HepG2 (cell line): Measurements from ENCODE around the gene TMEM198. TPM values are rescaled to one million over a fixed set of nuclear protein-coding genes. Genes with fewer than 3 reads are reported as not detected.
A peak's percentile ranks its signal among the peaks of the same experiment; 100 is the strongest.

Experiments used
- FOXC1 ChIP-seq: sonication (generic); formaldehyde crosslinking; IDR thresholded peaks from 2 replicates; pipeline ENCODE4 v1.8.0; 2022; ENCODE audit warnings: mild to moderate bottlenecking, missing genetic modification reagents, borderline replicate concordance
- FOXM1 ChIP-seq: sonication (generic); formaldehyde crosslinking; IDR thresholded peaks from 2 replicates; pipeline ENCODE4 v1.5.0; 2020; ENCODE audit warnings: missing genetic modification reagents
- HNRNPK ChIP-seq: fragments of 200-400 bp; formaldehyde crosslinking; IDR thresholded peaks from 2 replicates; pipeline ENCODE4 v1.6.1; 2018; ENCODE audit warnings: low read length, low read depth, moderate library complexity, mild to moderate bottlenecking; ENCODE audit not compliant: poor library complexity, severe bottlenecking
- HNRNPLL ChIP-seq: fragments of 200-400 bp; formaldehyde crosslinking; IDR thresholded peaks from 2 replicates; pipeline ENCODE4 v1.6.1; 2017; ENCODE audit warnings: mild to moderate bottlenecking, low read depth, low read length; ENCODE audit not compliant: poor library complexity, severe bottlenecking
- MED1 ChIP-seq: sonication (generic); formaldehyde crosslinking; IDR thresholded peaks from 2 replicates; pipeline ENCODE4 v1.4.0; 2020; ENCODE audit warnings: missing genetic modification reagents
- NKX3-1 ChIP-seq: sonication (generic); formaldehyde crosslinking; IDR thresholded peaks from 2 replicates; pipeline ENCODE4 v1.5.0; 2020; ENCODE audit warnings: missing genetic modification reagents
- SMAD1 ChIP-seq: sonication (generic); formaldehyde crosslinking; IDR thresholded peaks from 2 replicates; pipeline ENCODE4 v1.4.0; 2020; ENCODE audit warnings: missing genetic modification reagents, low read depth, mild to moderate bottlenecking, borderline replicate concordance
- SP4 ChIP-seq: sonication (generic); formaldehyde crosslinking; IDR thresholded peaks from 2 replicates; pipeline ENCODE4 v1.8.1; 2023; ENCODE audit warnings: mild to moderate bottlenecking, missing genetic modification reagents
- U2AF1 ChIP-seq: fragments of 200-400 bp; formaldehyde crosslinking; optimal IDR thresholded peaks from 2 replicates; pipeline ENCODE3; 2017; ENCODE audit warnings: mild to moderate bottlenecking, low read depth, low read length
- ZBTB7B ChIP-seq: sonication (generic); formaldehyde crosslinking; IDR thresholded peaks from 2 replicates; pipeline ENCODE4 v1.4.0; 2020; ENCODE audit warnings: missing genetic modification reagents
- ZNF296 ChIP-seq: sonication (generic); formaldehyde crosslinking; conservative IDR thresholded peaks from 2 replicates; pipeline ENCODE4 v1.5.0; 2020; ENCODE audit warnings: mild to moderate bottlenecking, missing genetic modification reagents
- ZNF629 ChIP-seq: sonication (generic); formaldehyde crosslinking; conservative IDR thresholded peaks from 2 replicates; pipeline ENCODE4 v1.5.0; 2020; ENCODE audit warnings: missing genetic modification reagents
- ZNF687 ChIP-seq: sonication (generic); formaldehyde crosslinking; IDR thresholded peaks from 2 replicates; pipeline ENCODE4 v1.5.1; 2020; ENCODE audit warnings: mild to moderate bottlenecking, missing genetic modification reagents, moderate library complexity
- ZNF703 ChIP-seq: sonication (generic); formaldehyde crosslinking; IDR thresholded peaks from 2 replicates; pipeline ENCODE4 v1.5.1; 2020; ENCODE audit warnings: missing genetic modification reagents, mild to moderate bottlenecking, moderate library complexity, borderline replicate concordance
- ZNF784 ChIP-seq: sonication (generic); formaldehyde crosslinking; IDR thresholded peaks from 2 replicates; pipeline ENCODE4 v1.5.1; 2020; ENCODE audit warnings: missing genetic modification reagents, mild to moderate bottlenecking, borderline replicate concordance
- polyA plus RNA-seq, 8 experiments: library from polyadenylated mRNA; depleted of rRNA in 3 of 8; stranded (reverse) in 7 of 8; unstranded in 1 of 8; fragments of >200 nt; fragmentation: Illumina TruSeq in 4 of 8; extraction: Trizol in 4 of 8; gene quantifications; 2 replicates each; pipeline versions ENCODE4 v1.2.1 to v1.2.3, GENCODE V29; 2011 to 2016; ENCODE audit warnings: low read depth in 4 of 8, missing spikeins in 1 of 8, mixed read lengths in 1 of 8; ENCODE audit not compliant: insufficient read depth in 1 of 8
- total RNA-seq, 5 experiments: library from RNA; depleted of rRNA; stranded (reverse); fragments of >200 nt; fragmentation: Illumina TruSeq; extraction: Trizol; gene quantifications; 2 replicates each; pipeline ENCODE4 v1.2.3, GENCODE V29; 2016; ENCODE audit warnings: low read depth in 1 of 5
- TF ChIP-seq, protein P1 (sequence below): sonication (generic); formaldehyde crosslinking; IDR thresholded peaks from 2 replicates; pipeline ENCODE4 v1.4.0; 2020; ENCODE audit warnings: missing genetic modification reagents, borderline replicate concordance
- TF ChIP-seq, protein P2 (sequence below): IDR thresholded peaks from 2 replicates; pipeline ENCODE4 v1.6.1; 2016; ENCODE audit warnings: mild to moderate bottlenecking

TMEM198 gene
- total and polyA plus RNA-seq, 2 of the 13 experiments (the other 11 are each of a cell fraction or from before 2014, with no cell fraction given), result 17.3 to 23.5 TPM

- TF ChIP-seq ZNF703 (CRISPR knock-in tag) (no peak), ZNF296 (CRISPR knock-in tag) (no peak), NKX3-1 (CRISPR knock-in tag) (no peak), ZNF687 (CRISPR knock-in tag) (peak; percentile 37; the same call in 1 of the 2 replicates), ZBTB7B (CRISPR knock-in tag) (peak; percentile 73; the same call in 1 of the 2 replicates), ZNF629 (CRISPR knock-in tag) (no peak), ZNF784 (CRISPR knock-in tag) (no peak), FOXM1 (no peak), U2AF1 (no peak), FOXC1 (CRISPR knock-in tag) (0 out of 2 replicates have a peak, but pooled peaks have one; percentile 20), MED1 (CRISPR knock-in tag) (no peak), SMAD1 (0 out of 2 replicates have a peak, but pooled peaks have one; percentile 7), SP4 (CRISPR knock-in tag) (peak; percentile 37; the same call in 1 of the 2 replicates), HNRNPLL (peak; percentile 17), HNRNPK (no peak)
- TF ChIP-seq, protein P1, sequence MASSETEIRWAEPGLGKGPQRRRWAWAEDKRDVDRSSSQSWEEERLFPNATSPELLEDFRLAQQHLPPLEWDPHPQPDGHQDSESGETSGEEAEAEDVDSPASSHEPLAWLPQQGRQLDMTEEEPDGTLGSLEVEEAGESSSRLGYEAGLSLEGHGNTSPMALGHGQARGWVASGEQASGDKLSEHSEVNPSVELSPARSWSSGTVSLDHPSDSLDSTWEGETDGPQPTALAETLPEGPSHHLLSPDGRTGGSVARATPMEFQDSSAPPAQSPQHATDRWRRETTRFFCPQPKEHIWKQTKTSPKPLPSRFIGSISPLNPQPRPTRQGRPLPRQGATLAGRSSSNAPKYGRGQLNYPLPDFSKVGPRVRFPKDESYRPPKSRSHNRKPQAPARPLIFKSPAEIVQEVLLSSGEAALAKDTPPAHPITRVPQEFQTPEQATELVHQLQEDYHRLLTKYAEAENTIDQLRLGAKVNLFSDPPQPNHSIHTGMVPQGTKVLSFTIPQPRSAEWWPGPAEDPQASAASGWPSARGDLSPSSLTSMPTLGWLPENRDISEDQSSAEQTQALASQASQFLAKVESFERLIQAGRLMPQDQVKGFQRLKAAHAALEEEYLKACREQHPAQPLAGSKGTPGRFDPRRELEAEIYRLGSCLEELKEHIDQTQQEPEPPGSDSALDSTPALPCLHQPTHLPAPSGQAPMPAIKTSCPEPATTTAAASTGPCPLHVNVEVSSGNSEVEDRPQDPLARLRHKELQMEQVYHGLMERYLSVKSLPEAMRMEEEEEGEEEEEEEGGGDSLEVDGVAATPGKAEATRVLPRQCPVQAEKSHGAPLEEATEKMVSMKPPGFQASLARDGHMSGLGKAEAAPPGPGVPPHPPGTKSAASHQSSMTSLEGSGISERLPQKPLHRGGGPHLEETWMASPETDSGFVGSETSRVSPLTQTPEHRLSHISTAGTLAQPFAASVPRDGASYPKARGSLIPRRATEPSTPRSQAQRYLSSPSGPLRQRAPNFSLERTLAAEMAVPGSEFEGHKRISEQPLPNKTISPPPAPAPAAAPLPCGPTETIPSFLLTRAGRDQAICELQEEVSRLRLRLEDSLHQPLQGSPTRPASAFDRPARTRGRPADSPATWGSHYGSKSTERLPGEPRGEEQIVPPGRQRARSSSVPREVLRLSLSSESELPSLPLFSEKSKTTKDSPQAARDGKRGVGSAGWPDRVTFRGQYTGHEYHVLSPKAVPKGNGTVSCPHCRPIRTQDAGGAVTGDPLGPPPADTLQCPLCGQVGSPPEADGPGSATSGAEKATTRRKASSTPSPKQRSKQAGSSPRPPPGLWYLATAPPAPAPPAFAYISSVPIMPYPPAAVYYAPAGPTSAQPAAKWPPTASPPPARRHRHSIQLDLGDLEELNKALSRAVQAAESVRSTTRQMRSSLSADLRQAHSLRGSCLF (CRISPR knock-in tag), result no peak
- TF ChIP-seq, protein P2, sequence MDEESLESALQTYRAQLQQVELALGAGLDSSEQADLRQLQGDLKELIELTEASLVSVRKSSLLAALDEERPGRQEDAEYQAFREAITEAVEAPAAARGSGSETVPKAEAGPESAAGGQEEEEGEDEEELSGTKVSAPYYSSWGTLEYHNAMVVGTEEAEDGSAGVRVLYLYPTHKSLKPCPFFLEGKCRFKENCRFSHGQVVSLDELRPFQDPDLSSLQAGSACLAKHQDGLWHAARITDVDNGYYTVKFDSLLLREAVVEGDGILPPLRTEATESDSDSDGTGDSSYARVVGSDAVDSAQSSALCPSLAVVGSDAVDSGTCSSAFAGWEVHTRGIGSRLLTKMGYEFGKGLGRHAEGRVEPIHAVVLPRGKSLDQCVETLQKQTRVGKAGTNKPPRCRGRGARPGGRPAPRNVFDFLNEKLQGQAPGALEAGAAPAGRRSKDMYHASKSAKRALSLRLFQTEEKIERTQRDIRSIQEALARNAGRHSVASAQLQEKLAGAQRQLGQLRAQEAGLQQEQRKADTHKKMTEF (CRISPR knock-in tag), result peak; percentile 20; the same call in 1 of the 2 replicates
Observed at GRCh38 chr2:219537657-219538488, 6.0 kb upstream of the TMEM198 start (continued).
